ENCODE data around the gene TBC1D19.

GRCh38 chr4:26690506-26690905 lies 106.6 kb downstream of the TBC1D19 start:
- TF ChIP-seq CTCF (conservative IDR thresholded peaks at IDR 0.05; ENCODE audit: low read length) (no peak), EZH2phosphoT487 (IDR thresholded peaks at IDR 0.05; ENCODE audit: borderline replicate concordance) (no peak)

Measured in Loucy (cell line).